Measurements from ENCODE around the gene TMEM50A. TPM values are rescaled to one million over a fixed set of nuclear protein-coding genes. Genes with fewer than 3 reads are reported as not detected.
"Not testable (repeated sequence)": the region's sequence is repeated elsewhere in the genome, so short reads cannot be mapped to it uniquely, and the experiment has no call there.

TMEM50A gene
- 10 to 100 TPM; 59.1 to 78.3 (median 66.4) TPM for polyA plus RNA-seq (ENCODE audit: insufficient read length in 10 of 10)
- long read RNA-seq, donor 1, transcript TMEM50A-201 (7 exons, 2,683 nt): major isoform, 26 of 28 reads
- long read RNA-seq, donor 1, partial matches to known transcripts: 0 of 28 reads
- long read RNA-seq, donor 1, other reads (novel, unspliced or antisense): 0 of 28 reads
- long read RNA-seq, donor 2, transcript TMEM50A-201 (7 exons, 2,683 nt): major isoform, 21 of 43 reads
- long read RNA-seq, donor 2, partial matches to known transcripts: 19 of 43 reads
- long read RNA-seq, donor 2, other reads (novel, unspliced or antisense): 0 of 43 reads
- long read RNA-seq, donor 3: 0 reads
- long read RNA-seq, donor 4, transcript TMEM50A-201 (7 exons, 2,683 nt): major isoform, 17 of 17 reads
- long read RNA-seq, donor 4, partial matches to known transcripts: 0 of 17 reads
- long read RNA-seq, donor 4, other reads (novel, unspliced or antisense): 0 of 17 reads
- long read RNA-seq, donor 5, transcript TMEM50A-201 (7 exons, 2,683 nt): major isoform, 21 of 95 reads
- long read RNA-seq, donor 5, partial matches to known transcripts: 71 of 95 reads
- long read RNA-seq, donor 5, other reads (novel, unspliced or antisense): 0 of 95 reads
- long read RNA-seq, donor 6, transcript TMEM50A-201 (7 exons, 2,683 nt): major isoform, 39 of 41 reads
- long read RNA-seq, donor 6, partial matches to known transcripts: 0 of 41 reads
- long read RNA-seq, donor 6, other reads (novel, unspliced or antisense): 0 of 41 reads
- long read RNA-seq, donor 7, transcript TMEM50A-201 (7 exons, 2,683 nt): major isoform, 20 of 21 reads
- long read RNA-seq, donor 7, partial matches to known transcripts: 0 of 21 reads
- long read RNA-seq, donor 7, other reads (novel, unspliced or antisense): 0 of 21 reads
- long read RNA-seq, donor 8, transcript TMEM50A-201 (7 exons, 2,683 nt): major isoform, 24 of 27 reads
- long read RNA-seq, donor 8, partial matches to known transcripts: 0 of 27 reads
- long read RNA-seq, donor 8, other reads (novel, unspliced or antisense): 0 of 27 reads
- long read RNA-seq, donor 9, partial matches to known transcripts: 0 of 2 reads
- long read RNA-seq, donor 9, other reads (novel, unspliced or antisense): 0 of 2 reads

- DNase-seq: peak; percentile 85 to 96 (median 90)
Measured at GRCh38 chr1:25338188-25338981, at the start of gene TMEM50A. TSS of gene TMEM50A (plus strand) at chr1:25338334. CDS start at chr1:25340487, 2,153 bp downstream.

DNA sequence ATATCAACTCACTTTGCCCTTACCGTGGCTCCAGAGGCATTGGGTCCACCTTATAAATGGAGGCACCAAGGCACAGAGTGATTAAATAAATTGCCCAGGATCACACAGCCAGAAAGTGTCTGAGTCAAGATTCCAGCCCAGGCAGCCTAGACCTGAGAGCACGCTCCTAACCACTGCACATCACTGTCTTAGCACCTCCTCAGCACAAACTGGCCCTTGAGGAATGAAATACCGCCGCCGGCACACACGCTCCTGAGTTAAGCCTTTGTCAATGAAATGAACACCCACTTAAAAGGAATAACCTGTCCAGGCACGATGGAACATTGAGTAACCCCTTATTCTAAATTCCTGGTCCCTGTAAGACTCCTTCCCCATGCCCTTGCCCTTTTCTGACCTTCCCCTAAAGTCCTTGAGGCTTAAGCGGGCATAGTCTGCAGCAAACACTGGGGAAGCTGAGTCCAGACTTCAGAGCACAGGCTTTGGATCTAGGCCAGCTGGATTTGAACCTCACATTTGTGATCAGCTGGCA is 49.5 kb upstream of the TMEM50A start:
- not testable (repeated sequence) for DNase-seq

DNA sequence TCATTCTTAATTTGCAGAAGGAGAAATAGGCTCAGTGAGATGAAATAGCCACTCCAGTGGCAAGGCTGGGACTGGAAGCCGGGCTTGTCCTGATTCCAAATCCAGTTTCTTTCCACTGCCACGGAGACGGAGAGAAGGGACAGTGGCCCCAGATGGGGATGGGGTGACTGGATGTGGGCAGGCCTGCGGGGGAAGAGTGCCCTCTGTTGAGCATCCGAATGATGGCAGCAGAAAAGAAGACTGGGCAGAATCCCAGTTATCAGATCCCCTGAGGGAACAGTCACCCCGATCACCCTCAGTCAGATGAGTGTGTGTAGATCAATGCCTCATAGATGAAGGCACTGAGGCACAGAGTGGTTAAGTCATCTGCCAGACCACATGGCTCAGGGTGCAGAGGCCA is 48.1 kb upstream of the TMEM50A start:
- DNase-seq: not testable (repeated sequence)

- DNase-seq: not testable (repeated sequence)
Measured at GRCh38 chr1:25293426-25293825, 44.7 kb upstream of the TMEM50A start.

GRCh38 chr1:25294889-25295826 is 43.0 kb upstream of the TMEM50A start:
- DNase-seq: not testable (repeated sequence)

DNA sequence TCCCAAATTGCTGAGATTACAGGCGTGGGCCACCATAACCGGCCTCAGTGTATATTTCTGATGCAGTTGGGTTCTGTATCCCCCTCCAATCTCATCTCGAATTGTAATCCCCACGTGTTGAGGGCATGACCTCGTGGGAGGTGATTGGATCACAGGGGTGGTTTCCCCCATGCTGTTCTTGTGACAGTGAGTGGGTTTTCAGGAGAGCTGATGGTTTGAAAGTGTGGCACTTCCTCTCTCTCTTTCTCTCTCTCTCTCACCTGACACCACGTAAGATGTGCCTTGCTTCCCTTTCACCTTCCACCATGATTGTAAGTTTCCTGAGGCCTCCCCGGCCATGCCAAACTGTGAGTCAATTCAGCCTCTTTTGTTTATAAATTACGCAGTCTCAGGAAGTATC is 41.6 kb upstream of the TMEM50A start:
- DNase-seq: not testable (repeated sequence)

GRCh38 chr1:25300729-25301128 is 37.4 kb upstream of the TMEM50A start:
- DNase-seq: not testable (repeated sequence)

DNA sequence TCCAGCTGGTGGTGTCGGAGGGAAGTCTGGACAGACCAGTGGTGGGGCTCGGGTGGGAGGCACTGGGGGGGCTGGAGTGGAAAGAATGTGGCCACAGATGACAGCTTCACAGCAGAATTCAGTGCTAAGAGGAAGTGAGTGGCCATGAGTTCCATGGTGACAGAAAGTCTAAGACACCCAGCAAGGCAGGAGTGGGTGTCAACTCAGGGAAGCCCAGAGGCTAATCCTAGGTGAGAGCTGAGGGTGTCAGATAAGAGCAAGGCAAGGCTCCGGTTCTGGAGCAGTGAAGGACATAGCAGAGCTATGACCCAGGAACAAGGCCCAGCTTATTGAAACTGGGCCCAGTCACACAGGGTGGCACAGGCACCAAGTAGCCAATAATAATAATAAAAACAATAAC is 35.8 kb upstream of the TMEM50A start:
- DNase-seq: not testable (repeated sequence)

DNA sequence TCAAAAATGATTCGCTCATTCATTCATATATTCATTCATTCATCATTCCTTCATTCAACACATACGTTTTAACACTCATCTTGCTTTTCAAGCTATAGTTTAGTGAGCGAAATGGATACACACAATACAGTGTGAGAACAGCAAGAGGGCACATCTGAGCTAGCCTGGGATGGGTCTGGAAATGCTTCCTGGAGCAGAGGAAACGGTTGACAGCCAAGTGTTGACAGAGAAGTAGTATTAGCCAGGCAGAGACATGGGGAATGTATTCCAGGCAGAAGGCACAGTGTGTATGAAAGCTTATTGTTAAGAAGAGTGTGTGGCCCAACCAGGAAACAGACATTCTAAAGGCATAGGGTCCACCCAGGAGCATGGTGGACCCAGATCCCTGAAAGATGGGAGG is 33.2 kb upstream of the TMEM50A start:
- DNase-seq: not testable (repeated sequence)

DNA sequence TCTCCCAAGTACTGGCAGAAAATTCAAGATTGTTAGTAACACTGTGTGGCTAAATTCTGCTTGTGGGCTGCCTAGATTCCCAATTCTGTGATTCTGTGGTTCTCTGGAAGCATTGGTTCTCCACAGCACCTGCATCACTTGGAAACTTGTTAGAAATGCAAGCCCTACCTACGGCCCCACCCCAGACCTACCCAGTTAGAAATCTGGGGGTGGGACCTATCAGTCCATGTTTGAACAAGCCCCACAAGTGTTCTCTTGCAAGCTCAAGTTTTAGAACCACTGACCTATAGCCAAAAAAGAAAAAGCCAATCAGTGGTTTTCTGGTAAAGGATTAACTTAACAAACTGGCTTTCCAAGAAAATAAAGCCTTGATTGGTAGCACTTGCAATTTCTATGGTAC is 30.0 kb upstream of the TMEM50A start:
- DNase-seq: not testable (repeated sequence)

DNA sequence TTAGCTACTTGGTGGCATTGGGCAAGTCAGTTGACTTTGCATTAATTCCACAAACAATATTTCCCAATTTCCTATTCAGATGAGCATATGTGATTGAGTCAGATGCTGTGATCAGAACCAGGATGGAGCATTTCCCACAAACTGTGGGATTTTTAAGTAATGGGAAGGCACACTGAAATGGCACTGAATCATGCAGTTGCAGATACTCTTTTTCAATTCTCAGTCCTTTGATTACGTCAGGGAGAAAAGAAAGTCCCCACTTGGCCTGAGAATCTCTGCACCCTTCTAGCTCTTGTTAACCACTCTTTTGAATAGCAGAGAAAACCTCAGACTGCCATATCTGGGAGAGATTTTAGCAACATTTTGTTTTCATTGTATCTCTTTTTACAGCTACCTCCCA is 29.0 kb upstream of the TMEM50A start:
- peak in 1 of 3 donors; percentile 49 for DNase-seq

GRCh38 chr1:25309486-25309885 is 28.6 kb upstream of the TMEM50A start:
- DNase-seq: peak in 1 of 3 donors; percentile 8

DNA sequence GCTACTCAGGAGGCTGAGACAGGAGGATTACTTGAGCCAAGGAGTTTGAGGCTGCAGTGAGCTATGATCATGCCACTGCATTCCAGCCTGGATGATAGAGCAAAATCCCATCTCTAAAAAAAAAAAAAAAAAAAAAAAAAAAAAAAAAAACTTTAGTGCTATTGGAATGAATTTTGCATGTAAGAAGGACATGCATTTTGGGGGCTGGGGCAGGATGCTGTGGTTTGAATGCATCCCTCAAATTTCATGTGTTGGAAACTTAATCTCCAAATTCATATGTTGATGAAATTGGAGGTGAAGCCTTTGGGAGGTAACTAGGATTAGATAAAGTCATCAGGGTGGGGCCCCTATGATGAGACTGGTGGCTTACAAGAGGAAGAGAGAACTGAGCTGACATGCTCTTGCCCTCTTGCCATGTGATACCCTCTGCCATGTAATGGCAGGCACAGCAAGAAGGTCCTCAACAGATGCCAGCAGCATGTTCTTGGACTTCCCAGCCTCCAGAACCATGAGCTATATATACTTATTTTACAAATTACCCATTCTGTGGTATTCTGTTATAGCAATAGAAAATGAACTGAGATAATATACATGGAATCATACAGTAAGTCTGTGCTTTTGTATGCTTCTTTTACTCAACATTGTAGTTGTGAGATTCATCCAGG is 25.2 kb upstream of the TMEM50A start:
- DNase-seq: not testable (repeated sequence)

DNA sequence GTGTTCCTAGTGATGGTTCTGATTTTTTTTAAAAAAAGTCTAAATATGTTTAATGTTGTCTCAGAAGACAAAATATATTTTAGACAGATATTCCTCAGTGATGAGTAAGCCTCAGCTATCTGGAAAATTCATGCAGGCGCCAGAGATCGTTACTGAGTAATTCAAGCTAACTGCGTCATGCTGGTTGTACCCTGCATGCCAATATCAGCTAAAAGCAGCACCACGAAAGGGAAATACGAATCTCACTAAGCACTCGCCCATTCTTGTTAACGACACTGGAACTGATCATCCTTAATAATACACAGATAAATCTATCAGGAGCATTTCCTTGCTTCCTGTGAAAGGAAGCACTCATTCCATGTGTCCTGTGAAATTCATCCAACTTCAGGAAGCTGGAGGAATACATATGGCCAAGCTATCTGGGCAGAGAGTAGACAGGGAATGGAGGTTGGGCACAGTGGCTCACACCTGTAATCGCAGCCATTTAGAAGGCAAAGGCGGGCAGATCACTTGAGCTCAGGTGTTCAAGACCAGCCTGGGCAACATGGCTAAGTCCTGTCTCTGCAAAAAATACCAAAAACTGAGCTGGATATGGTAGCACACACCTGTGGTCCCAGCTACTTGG is 17.7 kb upstream of the TMEM50A start:
- DNase-seq: peak in 1 of 3 donors; percentile 90

DNA sequence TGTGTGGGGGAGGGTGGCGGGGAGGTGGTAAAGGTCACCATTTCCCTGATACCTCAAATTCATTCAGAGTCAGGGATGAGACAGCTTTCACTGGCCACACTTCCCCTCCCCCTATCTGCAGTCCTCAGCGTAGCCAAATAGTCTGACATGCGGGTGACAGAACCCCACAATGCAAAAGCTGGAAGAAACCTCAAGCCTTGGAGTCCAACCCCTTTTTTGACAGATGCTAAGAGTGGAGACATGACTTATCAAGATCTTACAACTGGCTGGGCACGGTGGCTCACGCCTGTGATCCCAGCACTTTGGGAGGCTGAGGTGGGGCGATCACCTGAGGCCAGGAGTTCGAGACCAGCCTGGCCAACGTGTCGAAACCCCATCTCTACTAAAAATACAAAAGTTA is 16.0 kb upstream of the TMEM50A start:
- DNase-seq: not testable (repeated sequence)

GRCh38 chr1:25324407-25324806 is 13.7 kb upstream of the TMEM50A start:
- DNase-seq: not testable (repeated sequence)

GRCh38 chr1:25327864-25328790 is 10.0 kb upstream of the TMEM50A start:
- DNase-seq: not testable (repeated sequence)
